ENCODE data around the gene MRGPRD. TPM values are rescaled to one million over a fixed set of nuclear protein-coding genes. Genes with fewer than 3 reads are reported as not detected.

Gene MRGPRD
- total RNA-seq, 1 donor from 2014 or later: not detected

DNA sequence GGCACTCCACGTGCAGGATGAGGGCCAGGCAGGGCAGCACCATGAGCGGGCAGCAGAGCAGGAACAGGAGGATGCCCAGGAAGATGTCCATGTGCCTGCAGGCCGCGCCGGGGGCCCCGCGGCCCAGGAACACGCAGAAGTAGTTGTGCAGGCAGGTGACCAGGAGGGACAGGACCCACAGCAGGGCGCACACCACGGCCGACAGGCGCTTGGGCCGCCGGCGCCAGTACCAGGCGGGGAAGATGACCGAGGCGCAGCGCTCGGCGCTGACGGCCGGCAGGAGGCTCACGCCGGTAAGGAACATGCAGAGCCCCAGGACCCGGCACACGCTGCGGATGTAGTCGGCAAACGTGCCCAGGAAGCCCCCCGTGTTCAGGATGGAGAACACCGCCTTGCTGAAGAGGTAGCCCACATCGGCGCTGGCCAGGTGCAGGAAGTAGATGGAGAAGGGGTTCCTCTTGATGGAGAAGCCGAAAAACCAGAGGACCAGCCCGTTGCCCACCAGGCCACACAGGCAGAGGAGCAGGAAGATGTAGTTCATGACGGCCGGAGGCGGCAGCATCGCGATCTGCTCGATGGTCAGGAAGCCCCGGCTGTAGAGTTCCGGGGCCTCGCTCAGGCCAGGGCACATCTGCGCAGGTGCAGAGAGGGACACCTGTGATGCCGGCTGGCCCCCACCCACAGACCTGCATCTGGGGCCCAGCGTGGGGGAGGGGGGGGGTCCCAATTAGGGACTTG is 25.0 kb upstream of the MRGPRD start:
- DNase-seq (ENCODE audit: low read depth): no peak
- no peak overlapping the region for H3K4me3 ChIP-seq (ENCODE audit: low read depth, low read length)
- TF ChIP-seq, protein P1, sequence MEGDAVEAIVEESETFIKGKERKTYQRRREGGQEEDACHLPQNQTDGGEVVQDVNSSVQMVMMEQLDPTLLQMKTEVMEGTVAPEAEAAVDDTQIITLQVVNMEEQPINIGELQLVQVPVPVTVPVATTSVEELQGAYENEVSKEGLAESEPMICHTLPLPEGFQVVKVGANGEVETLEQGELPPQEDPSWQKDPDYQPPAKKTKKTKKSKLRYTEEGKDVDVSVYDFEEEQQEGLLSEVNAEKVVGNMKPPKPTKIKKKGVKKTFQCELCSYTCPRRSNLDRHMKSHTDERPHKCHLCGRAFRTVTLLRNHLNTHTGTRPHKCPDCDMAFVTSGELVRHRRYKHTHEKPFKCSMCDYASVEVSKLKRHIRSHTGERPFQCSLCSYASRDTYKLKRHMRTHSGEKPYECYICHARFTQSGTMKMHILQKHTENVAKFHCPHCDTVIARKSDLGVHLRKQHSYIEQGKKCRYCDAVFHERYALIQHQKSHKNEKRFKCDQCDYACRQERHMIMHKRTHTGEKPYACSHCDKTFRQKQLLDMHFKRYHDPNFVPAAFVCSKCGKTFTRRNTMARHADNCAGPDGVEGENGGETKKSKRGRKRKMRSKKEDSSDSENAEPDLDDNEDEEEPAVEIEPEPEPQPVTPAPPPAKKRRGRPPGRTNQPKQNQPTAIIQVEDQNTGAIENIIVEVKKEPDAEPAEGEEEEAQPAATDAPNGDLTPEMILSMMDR (conservative IDR thresholded peaks at IDR 0.05; ENCODE audit: low read depth, low read length): no peak

DNA sequence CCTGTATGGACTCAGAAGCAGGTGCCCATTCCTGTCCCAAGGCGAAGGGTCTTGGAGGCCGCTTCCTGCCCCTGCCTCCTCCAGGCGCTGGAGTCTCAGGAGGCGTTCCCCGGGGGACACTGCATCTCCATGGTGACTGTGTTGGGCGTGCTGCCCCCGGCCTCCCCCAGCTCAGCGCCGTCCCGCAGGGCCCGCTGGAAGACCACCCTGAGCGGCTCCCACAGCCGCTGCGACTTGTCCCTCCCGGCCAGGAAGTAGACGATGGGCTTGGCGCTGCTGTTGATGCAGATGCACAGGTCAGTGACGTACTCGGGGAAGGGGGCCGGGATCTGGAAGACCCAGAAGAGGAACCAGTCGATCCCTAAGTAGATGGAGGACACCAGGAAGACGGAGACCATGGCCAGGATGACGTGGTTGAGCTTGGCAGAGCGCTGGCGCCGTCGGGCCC is 24.4 kb upstream of the MRGPRD start:
- TF ChIP-seq, protein P1 (conservative IDR thresholded peaks at IDR 0.05; ENCODE audit: low read depth, low read length): no peak
- no peak for DNase-seq (ENCODE audit: low read depth)
- H3K4me3 ChIP-seq (ENCODE audit: low read depth, low read length): no peak overlapping the region

DNA sequence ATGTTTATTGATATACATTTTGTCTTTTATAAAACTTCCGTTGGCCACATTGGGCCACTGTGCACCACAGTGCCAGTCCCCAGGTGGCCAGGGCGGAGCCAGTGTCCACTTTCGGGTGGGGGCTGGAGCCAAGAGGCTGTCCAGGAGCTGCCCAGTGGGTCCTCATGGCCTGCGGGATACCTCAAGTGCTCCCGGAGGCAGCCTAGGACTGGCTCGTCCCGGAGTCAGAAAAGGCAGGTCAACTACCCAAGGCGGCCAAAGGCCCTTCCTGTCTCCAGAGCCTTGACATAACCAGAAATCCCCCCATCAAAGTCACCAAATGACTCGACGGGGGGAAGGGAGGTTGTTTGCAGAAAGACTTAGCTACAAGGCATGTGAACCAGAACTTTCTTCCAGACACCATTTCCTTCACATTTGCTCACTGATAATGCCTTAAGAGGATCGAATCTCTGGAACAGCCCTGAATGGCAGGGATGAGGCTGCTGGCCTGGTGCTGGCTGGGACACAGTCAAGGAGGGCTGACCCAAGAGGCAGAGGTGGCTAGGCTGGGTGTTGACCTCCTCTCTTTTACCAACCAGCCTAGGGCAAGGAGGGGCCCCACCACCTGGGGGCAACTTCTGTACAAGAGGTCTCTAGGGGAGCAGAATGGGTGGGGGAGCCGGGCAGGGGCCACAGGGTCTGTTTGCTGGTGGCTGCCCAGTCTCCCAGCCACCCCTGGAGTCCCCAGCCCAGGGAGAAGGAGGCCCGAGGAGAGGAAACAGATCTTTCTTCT is 23.8 kb upstream of the MRGPRD start:
- no peak overlapping the region for H3K4me3 ChIP-seq (ENCODE audit: low read depth, low read length)

DNA sequence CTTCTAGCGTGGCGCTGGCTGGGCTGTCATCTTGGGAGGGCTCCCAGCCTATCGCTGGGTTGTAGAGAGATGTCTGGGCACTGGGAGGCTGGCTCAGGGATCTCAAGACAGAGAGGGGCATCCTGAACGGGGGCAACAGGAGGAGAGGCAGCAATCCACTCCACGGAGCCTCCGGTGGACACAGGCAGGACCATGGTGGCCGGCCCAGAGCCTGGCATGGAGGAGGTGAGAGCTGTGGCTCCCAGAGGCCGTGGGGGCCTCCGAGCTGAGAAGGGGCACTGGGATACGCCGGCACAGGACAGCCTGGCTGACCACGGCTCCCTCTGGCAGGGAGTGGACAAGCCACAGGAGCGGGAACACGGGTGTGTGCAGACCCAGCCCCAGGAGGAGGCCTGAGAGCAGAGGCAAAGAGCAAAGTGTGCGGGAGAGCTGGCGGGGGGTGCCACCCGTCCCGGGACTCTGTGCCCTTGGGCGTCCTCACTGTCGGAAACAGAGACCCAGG is 23.1 kb upstream of the MRGPRD start:
- DNase-seq (ENCODE audit: low read depth): no peak
- no peak overlapping the region for H3K4me3 ChIP-seq (ENCODE audit: low read depth, low read length)
- TF ChIP-seq, protein P1 (conservative IDR thresholded peaks at IDR 0.05; ENCODE audit: low read depth, low read length): no peak

More for the DNA sequence above, 23.8 kb upstream of the MRGPRD start:
- DNase-seq (ENCODE audit: low read depth): no peak
- TF ChIP-seq, protein P1 (conservative IDR thresholded peaks at IDR 0.05; ENCODE audit: low read depth, low read length): no peak

DNA sequence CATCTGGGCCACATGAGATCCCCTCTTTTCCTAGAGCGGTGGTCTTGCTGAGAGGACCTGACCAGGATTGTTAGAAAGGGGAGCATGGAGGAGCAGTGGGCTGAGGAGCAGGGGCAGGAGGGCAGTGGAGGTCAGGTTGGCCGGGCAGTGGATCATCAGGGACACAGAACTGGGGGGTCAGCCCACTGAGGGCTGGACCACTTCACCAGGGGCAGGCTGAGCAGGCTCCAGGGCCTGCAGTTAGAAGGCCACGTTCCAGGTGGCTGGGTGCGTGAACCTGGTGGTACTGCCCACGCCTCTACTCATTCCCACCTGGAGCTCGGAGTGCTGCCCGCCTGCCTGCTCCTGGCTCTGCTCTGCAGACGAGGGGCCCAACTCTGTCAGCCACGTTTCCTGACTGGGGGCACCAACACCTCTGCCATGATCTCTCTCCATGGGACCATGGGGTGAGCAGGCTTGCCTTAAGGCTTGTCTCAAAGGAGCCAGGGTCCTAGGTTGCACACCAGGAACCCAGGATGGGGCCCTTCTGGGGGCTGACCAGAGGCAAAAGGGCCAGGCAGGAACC is 22.6 kb upstream of the MRGPRD start:
- TF ChIP-seq, protein P1 (conservative IDR thresholded peaks at IDR 0.05; ENCODE audit: low read depth, low read length): no peak
- no peak overlapping the region for H3K4me3 ChIP-seq (ENCODE audit: low read depth, low read length)
- DNase-seq (ENCODE audit: low read depth): no peak

DNA sequence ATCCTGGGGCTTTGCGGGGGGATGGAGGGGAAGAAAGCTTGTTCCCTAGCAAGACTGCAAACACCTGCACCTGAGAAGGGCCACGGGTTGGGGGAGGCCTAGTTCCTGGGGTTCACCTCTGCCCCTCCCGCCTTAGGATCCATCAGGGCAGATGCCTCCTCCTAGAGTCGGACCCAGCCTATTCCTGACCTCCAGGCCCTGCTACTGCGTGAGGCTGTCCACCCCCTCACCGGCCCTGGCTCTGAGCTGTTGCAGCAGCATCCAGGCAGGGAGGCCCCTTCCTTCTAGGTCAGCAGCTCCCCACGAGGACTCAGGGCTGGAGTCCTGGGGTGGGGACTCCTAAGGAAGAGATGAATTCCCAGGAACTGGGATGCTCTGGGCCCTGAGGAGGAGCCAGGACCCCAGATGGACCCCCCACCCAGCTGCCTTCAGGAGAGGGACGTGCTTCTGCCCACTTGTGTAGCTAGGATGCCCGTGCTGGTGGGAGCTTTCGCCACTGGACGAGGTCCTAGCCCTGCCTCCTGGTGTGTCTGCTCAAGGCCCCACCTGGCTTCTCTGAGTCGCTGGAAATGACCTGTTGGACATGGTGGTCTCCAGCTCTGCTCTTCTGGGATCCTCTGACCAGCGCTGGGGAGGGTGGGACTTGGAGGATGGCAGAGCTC is 21.9 kb upstream of the MRGPRD start:
- DNase-seq (ENCODE audit: low read depth): no peak
- TF ChIP-seq, protein P1 (conservative IDR thresholded peaks at IDR 0.05; ENCODE audit: low read depth, low read length): no peak
- no peak overlapping the region for H3K4me3 ChIP-seq (ENCODE audit: low read depth, low read length)

Measured in epithelial cell of proximal tubule (primary cell).